GM10248 (cell line): ENCODE data around the gene LPXN.

Experiments
- CTCF ChIA-PET: fragments of 300-600 bp; sonication (Branson Sonifier 250); formaldehyde crosslinking; extraction: SDS; loops from one replicate; lab custom pipeline; 2021; ENCODE audit warnings: antibody characterized with exemption; lab: Yijun Ruan, JAX
- POLR2A ChIA-PET: fragments of 350-650 bp; sonication (Branson Sonifier 250); formaldehyde crosslinking; extraction: SDS; loops from one replicate; lab custom pipeline; 2020; ENCODE audit warnings: antibody characterized with exemption; lab: Yijun Ruan, JAX
- DNase-seq: peaks from one replicate; pipeline ENCODE4 v3.0.0; 2012; ENCODE audit errors: extremely low spot score
- CTCF ChIP-seq: IDR thresholded peaks from 2 replicates; pipeline ENCODE4 v1.5.1; 2012; ENCODE audit warnings: mild to moderate bottlenecking, low read depth; ENCODE audit errors: extremely low read depth, missing control alignments, control extremely low read depth

LPXN gene

GRCh38 chr11:58513747-58514367, 61.8 kb downstream of the LPXN start:
- CTCF ChIA-PET = interaction anchor here (0.7 to 3.0 kb wide), 13 partner anchors 9 to 1057 kb away, joined by 3 to 14 read pairs (median 4); partner anchors contain the start of genes SMTNL1 and UBE2L6
- TF ChIP-seq CTCF = peak; percentile 68
- POLR2A ChIA-PET = interaction anchor here (0.5 kb wide), 1 partner anchor 78 kb away, joined by 4 read pairs; no protein-coding TSS in a partner anchor
- peak; percentile 22 for DNase-seq

GRCh38 chr11:58511636-58512035, 64.0 kb downstream of the LPXN start:
- no peak for TF ChIP-seq CTCF
- no peak for DNase-seq
- CTCF ChIA-PET = interaction anchor here (1.0 to 3.0 kb wide), 11 partner anchors 9 to 1054 kb away, joined by 3 to 14 read pairs (median 5); partner anchors contain the start of genes BTBD18 and UBE2L6
- POLR2A ChIA-PET = no interaction called here

- CTCF ChIA-PET = interaction anchor here (0.7 to 1.8 kb wide), 7 partner anchors 10 to 1017 kb away, joined by 3 to 4 read pairs (median 3); no protein-coding TSS in a partner anchor
- no peak for DNase-seq
- no peak for TF ChIP-seq CTCF
- POLR2A ChIA-PET = no interaction called here
These were observed 65.9 kb downstream of the LPXN start for GRCh38 chr11:58509748-58510147.

- ChIA-PET CTCF (interaction anchor here (0.9 to 1.8 kb wide), 6 partner anchors 9 to 941 kb away, joined by 3 to 4 read pairs (median 3); partner anchors contain the start of gene UBE2L6), POLR2A (no interaction called here)
- no peak for TF ChIP-seq CTCF
- DNase-seq = no peak
These were observed 66.8 kb downstream of the LPXN start for GRCh38 chr11:58508814-58509213.

GRCh38 chr11:58508005-58508404, 67.7 kb downstream of the LPXN start, which contains the start of gene OR5B21:
OR5B21 (minus strand) TSS chr11:58508105; CDS start chr11:58508105, 0 bp downstream.
- DNase-seq = no peak
- TF ChIP-seq CTCF = no peak
- CTCF ChIA-PET = interaction anchor here (0.8 to 1.5 kb wide), 4 partner anchors 16 to 940 kb away, joined by 3 read pairs; partner anchors contain the start of gene UBE2L6
- POLR2A ChIA-PET = no interaction called here

GRCh38 chr11:58507355-58507754, 68.3 kb downstream of the LPXN start:
- no peak for DNase-seq
- ChIA-PET CTCF (interaction anchor here (0.8 to 1.5 kb wide), 3 partner anchors 16 to 863 kb away, joined by 3 read pairs; no protein-coding TSS in a partner anchor), POLR2A (no interaction called here)
- TF ChIP-seq CTCF = no peak
